GM19397 (cell line): Measurements from ENCODE around the gene RCL1.
A peak's percentile ranks its signal among the peaks of the same experiment; 100 is the strongest.
"Not testable (repeated sequence)": the region's sequence is repeated elsewhere in the genome, so short reads cannot be mapped to it uniquely, and the experiment has no call there.

Source experiments
- ATAC-seq: cut with Tn5 transposase; IDR thresholded peaks from one replicate; pipeline ENCODE4 v1.9.1; 2021; ENCODE audit warnings: mild to moderate bottlenecking, moderate library complexity; ENCODE audit not compliant: unreplicated experiment

The RCL1 gene

GRCh38 chr9:4873066-4873465, 80.3 kb downstream of the RCL1 start:
- ATAC-seq = no peak

GRCh38 chr9:4875559-4875958, 82.8 kb downstream of the RCL1 start:
- no peak for ATAC-seq

GRCh38 chr9:4879115-4879558, 86.4 kb downstream of the RCL1 start:
- ATAC-seq = no peak

GRCh38 chr9:4883326-4883873, 90.7 kb downstream of the RCL1 start:
- ATAC-seq = no peak

- peak; percentile 98 for ATAC-seq
Measured at GRCh38 chr9:4886698-4887097, 94.0 kb downstream of the RCL1 start.

- no peak for ATAC-seq
Measured at GRCh38 chr9:4887556-4887955, 94.8 kb downstream of the RCL1 start.

GRCh38 chr9:4890242-4890641, 97.5 kb downstream of the RCL1 start:
- ATAC-seq = no peak

GRCh38 chr9:4890929-4891328, 98.2 kb downstream of the RCL1 start:
- ATAC-seq = no peak

GRCh38 chr9:4891674-4892073, 98.9 kb downstream of the RCL1 start:
- no peak for ATAC-seq

GRCh38 chr9:4892501-4893194, 99.9 kb downstream of the RCL1 start:
- no peak for ATAC-seq

- ATAC-seq = no peak
Measured at GRCh38 chr9:4894076-4894475, 101.3 kb downstream of the RCL1 start.

- not testable (repeated sequence) for ATAC-seq
Measured at GRCh38 chr9:4899853-4900252, 107.1 kb downstream of the RCL1 start.

- ATAC-seq = not testable (repeated sequence)
Measured at GRCh38 chr9:4901401-4902134, 108.8 kb downstream of the RCL1 start.

- no peak for ATAC-seq
Measured at GRCh38 chr9:4902135-4902475, 109.4 kb downstream of the RCL1 start.

GRCh38 chr9:4904322-4905134, 111.8 kb downstream of the RCL1 start:
- no peak for ATAC-seq

- no peak for ATAC-seq
Measured at GRCh38 chr9:4905135-4905490, 112.4 kb downstream of the RCL1 start.
